Raji (cell line): ENCODE results near the gene CCDC150.

ENCODE experiments used
- POLR2A ChIP-seq: IDR thresholded peaks from 2 replicates; pipeline ENCODE4 v1.6.1; 2011; ENCODE audit warnings: low read depth, low read length, control low read depth; ENCODE audit not compliant: insufficient read depth

CCDC150 gene

DNA sequence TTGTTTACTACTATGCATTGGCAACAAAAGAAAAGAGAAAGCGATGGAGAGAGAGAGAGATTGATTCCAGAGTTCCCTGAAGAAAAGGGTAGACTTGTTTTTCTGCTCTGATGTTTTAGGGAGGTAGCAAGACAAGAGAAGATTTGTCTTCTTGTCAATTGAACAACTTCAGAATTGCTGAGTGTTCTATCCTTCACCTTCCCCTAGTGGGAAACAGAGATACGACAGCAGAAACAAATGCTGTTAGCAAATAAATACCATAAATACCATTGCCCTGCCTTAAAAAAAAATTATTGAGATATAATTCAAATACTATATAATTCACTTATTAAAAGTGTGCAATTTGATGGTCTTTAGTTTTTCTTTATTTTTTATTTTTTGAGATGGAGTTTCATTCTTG is 26.2 kb upstream of the CCDC150 start:
- no peak for TF ChIP-seq POLR2A

DNA sequence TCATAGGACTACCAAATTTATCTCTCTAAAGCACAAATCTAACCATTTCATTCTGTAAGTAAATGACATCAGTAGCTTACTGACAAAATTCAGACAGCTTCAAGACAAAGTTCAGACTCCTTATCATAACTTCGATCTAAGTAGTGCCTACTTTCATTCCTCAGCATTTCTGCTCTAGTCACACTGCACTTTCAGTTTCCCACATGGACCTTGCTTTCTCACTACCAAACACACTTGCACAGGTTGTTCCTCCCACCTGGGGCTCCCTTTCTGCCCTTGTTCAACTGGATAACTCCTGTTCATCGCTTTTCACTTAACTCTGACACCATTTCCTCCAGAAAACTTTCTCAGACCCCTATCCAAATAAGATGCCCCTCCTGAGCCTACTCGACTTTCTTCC is 22.1 kb upstream of the CCDC150 start:
- TF ChIP-seq POLR2A = no peak

DNA sequence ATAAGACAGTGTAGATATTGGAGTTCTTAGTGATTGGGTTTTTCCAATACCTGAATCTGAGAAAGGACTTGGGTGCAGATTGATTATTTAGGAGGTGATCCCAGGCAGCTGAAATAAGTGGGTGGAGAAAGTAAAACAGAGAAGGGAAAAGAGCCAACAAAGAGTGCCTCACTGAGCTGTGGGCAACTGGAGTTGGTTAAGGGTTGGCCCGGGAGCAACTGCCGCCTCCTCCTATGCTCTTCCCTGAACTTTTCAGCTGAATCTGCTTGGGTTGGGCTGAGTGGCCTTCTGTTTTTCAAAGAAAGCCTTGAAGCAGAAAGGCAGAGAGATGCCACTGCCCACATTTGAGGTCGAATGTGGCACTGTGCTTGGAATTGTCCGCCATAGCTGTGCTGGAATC is 20.9 kb upstream of the CCDC150 start:
- TF ChIP-seq POLR2A = no peak

GRCh38 chr2:196630531-196630930 is 9.0 kb upstream of the CCDC150 start:
- no peak for TF ChIP-seq POLR2A

GRCh38 chr2:196635156-196635555 is 4.4 kb upstream of the CCDC150 start:
- TF ChIP-seq POLR2A = no peak

GRCh38 chr2:196638765-196639164 is 750 bp upstream of the CCDC150 start:
- no peak for TF ChIP-seq POLR2A

DNA sequence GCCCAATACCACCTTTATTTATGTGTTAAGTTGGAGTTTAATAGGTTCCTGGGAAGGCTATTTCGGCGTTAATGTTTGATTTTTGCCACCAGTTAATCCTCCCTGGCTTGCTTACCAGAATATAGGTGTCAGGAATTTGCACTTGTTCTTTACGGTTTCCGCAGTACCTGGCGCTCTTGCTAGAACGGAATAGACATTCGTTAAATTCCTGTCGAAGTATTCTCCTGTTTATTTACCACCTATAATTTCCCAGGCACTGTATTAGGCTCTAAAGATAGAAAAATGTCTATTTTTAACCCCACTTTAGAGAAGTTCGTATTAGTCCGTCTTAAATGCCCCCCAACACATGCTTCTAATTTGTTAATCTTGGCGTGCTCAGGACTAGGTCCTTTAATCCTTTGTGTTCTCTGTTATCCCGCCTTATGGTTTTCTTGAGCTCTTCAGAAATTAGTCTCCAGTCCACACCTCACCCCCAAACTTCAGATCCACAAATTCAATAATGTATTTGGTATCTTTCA is 575 bp downstream of the CCDC150 start:
- TF ChIP-seq POLR2A = no peak

- no peak for TF ChIP-seq POLR2A
Observed at GRCh38 chr2:196649202-196649601, 9.7 kb downstream of the CCDC150 start.

GRCh38 chr2:196651387-196652094 is 12.0 kb downstream of the CCDC150 start:
- TF ChIP-seq POLR2A = no peak

- no peak for TF ChIP-seq POLR2A
Observed at GRCh38 chr2:196652869-196653268, 13.4 kb downstream of the CCDC150 start.

DNA sequence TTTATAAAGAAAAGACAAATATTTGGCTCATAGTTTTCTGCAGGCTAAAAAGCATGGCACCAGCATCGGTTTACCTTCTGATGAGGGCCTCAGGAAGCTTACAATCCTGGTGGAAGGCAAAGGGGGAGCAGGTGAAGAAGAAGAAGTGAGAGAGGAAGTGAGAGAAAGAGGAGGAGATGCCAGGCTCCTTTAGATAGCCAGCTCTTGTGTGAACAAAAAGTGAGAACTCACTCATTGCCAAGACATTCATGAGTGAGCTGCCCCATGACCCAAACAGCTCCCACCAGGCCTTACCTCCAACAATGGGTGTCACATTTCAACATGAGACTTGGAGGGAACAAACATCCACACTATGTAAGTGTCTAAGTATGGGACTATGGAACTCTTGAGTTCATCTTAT is 14.3 kb downstream of the CCDC150 start:
- TF ChIP-seq POLR2A = no peak

- TF ChIP-seq POLR2A = no peak
Observed at GRCh38 chr2:196655761-196656160, 16.2 kb downstream of the CCDC150 start.

DNA sequence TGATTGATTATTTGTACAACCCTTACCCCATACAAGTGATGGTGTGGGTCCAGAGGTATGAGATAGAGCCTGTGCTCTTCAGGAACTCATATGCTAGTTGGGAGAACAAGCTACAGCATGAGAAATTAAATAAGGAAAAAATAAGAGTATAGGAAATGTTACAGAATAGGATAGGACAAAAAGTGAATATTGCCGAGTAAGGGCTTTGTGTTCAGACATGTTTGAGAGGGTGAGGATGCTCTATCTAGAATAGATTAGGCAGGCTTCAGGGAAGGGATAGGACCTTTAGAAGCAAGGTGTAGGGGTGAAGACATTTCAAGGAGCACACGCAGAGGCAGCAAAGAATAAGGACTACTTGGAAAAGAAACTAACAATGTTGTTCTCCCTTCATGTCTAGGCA is 17.8 kb downstream of the CCDC150 start:
- no peak for TF ChIP-seq POLR2A

GRCh38 chr2:196659844-196660243 is 20.3 kb downstream of the CCDC150 start:
- no peak for TF ChIP-seq POLR2A

DNA sequence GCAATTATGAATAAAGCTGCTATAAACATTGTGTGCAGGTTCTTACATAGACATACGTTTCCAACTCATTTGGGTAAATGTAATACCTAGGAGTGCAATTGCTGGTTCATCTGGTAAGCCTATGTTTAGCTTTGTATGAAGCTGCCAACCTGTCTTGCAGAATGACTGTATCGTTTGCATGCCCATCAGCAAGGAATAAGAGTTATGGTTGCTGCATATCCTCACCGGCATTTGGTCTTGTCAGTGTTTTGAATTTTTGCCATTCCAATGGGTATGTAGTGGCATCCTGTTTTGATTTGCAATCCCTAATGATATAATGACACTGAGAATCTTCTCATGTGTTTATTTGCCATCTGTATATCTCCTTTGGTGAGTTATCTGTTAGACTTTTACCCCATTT is 20.7 kb downstream of the CCDC150 start:
- no peak for TF ChIP-seq POLR2A

GRCh38 chr2:196670342-196670741 is 30.8 kb downstream of the CCDC150 start:
- no peak for TF ChIP-seq POLR2A

DNA sequence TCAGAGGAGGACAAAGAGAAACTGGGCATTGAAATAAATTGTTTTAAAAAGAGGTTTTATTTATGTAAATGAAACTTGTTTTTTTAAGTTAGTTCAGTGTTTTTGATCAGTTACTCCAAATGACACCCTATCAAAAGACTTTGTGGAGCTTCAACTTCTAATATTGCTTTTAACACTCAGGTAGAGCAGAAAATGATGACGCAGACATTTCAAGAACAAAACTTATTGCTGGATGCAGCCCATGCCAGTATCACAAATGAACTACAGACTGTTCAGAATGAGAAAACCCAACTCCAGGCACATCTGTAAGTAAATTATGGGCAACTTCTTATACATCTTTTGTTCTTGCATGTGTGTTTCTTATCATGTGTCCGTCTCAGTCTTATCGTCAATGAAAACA is 36.4 kb downstream of the CCDC150 start:
- no peak for TF ChIP-seq POLR2A
